Skeletal muscle cell (primary cell): ENCODE measurements around the gene PHYHD1.
"Not testable (repeated sequence)": the region's sequence is repeated elsewhere in the genome, so short reads cannot be mapped to it uniquely, and the experiment has no call there.

Experiments
- DNase-seq: peaks from one replicate; pipeline ENCODE4 v3.0.0-alpha.2; 2010; ENCODE audit warnings: low read depth
- H3K4me3 ChIP-seq: 2 replicates; pipeline ENCODE4 v1.5.1; 2011; ENCODE audit warnings: low read depth, mild to moderate bottlenecking, control low read depth, low read length, moderate library complexity

The PHYHD1 gene

GRCh38 chr9:128946571-128947276, 25.9 kb downstream of the PHYHD1 start:
- H3K4me3 ChIP-seq = peak overlapping the region; percentile 97
- no peak for DNase-seq

- H3K4me3 ChIP-seq = peak overlapping the region; percentile 97
- no peak for DNase-seq
These were observed 26.4 kb downstream of the PHYHD1 start for GRCh38 chr9:128947277-128947526.

GRCh38 chr9:128947527-128948301, 26.9 kb downstream of the PHYHD1 start, which contains the start of the genes DOLK and NUP188:
DOLK (minus strand) TSS chr9:128947603; CDS start chr9:128947303, 300 bp downstream.
NUP188 (plus strand) TSS chr9:128947699; CDS start chr9:128947720, 21 bp downstream.
- peak within 1 kb of the TSS; percentile 97 for H3K4me3 ChIP-seq
- peak; percentile 77 for DNase-seq

- DNase-seq, H3K4me3 ChIP-seq: not testable (repeated sequence)
These were observed 40.6 kb downstream of the PHYHD1 start for GRCh38 chr9:128961403-128961802.

GRCh38 chr9:128969491-128969890, 48.7 kb downstream of the PHYHD1 start:
- DNase-seq = no peak
- no peak overlapping the region for H3K4me3 ChIP-seq

GRCh38 chr9:128972956-128973355, 52.2 kb downstream of the PHYHD1 start:
- peak; percentile 24 for DNase-seq
- no peak overlapping the region for H3K4me3 ChIP-seq

GRCh38 chr9:128979111-128979510, 58.3 kb downstream of the PHYHD1 start:
- DNase-seq = no peak
- no peak overlapping the region for H3K4me3 ChIP-seq

- H3K4me3 ChIP-seq = no peak overlapping the region
These were observed 62.8 kb downstream of the PHYHD1 start for GRCh38 chr9:128983536-128983935.

GRCh38 chr9:128986671-128987070, 65.9 kb downstream of the PHYHD1 start:
- no peak for DNase-seq

More at GRCh38 chr9:128983536-128983935, 62.8 kb downstream of the PHYHD1 start:
- DNase-seq = no peak

GRCh38 chr9:128987805-128988204, 67.0 kb downstream of the PHYHD1 start:
- DNase-seq = peak; percentile 44
- no peak overlapping the region for H3K4me3 ChIP-seq

More at GRCh38 chr9:128986671-128987070, 65.9 kb downstream of the PHYHD1 start:
- no peak overlapping the region for H3K4me3 ChIP-seq
